ENCODE measurements around the gene PANX3. TPM values are rescaled to one million over a fixed set of nuclear protein-coding genes. Genes with fewer than 3 reads are reported as not detected.

PANX3 gene
- total and polyA plus RNA-seq, 9 of the 15 experiments (the other 6 are each of a cell fraction or from before 2014, with no cell fraction given), result 0.09 to 0.69 (median 0.39) TPM

DNA sequence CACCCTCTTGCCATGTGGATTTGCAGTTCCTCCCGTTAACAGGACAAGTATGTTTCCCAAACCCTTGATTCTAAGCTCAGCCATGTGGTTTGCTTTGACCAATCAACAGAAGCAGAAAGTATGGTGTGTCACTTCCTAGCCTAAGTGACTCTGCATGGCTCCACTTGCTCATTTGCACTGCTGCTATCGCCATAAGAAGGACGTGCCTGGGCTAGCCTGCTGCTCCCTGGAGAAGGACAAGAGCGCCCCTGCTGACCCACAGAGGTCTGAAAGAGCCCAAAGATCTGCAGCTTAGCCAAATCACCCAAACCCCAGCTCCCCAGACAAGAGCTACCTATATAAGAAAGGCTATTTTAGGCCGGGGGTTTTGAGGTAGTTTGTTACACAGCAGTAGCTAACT, 29.4 kb downstream of the PANX3 start:
- Histone ChIP-seq H3K27me3 (ENCODE audit: control insufficient read depth in 2 of 2, insufficient read depth in 2 of 2, low read length in 2 of 2) (no peaks in the 10 kb centered on the region), H3K9me3 (replicated peaks; ENCODE audit: control insufficient read depth, insufficient read depth, low read depth, low read length) (peaks cover 8% of the 10 kb centered on the region; the same call in 1 of the 2 replicates), H3K27ac (ENCODE audit: extremely low read depth, low read depth, low read length) (no peak overlapping the region), H3K4me2 (ENCODE audit: insufficient read depth, low read length) (no peak overlapping the region), H3K9ac (ENCODE audit: insufficient read depth in 1 of 2, low read depth in 2 of 2, low read length in 2 of 2) (no peak overlapping the region), H3K4me1 (replicated peaks in 1 of 2; ENCODE audit: control insufficient read depth in 2 of 2, insufficient read depth in 2 of 2, low read length in 2 of 2) (peaks cover 0 to 36% of the 10 kb centered on the region in 2 experiments; a peak in 4 of 5 replicates), H2AFZ (ENCODE audit: low read depth, low read length) (no peak overlapping the region), H3K4me3 (no peak overlapping the region), H3K9me1 (ENCODE audit: control insufficient read depth, insufficient read depth, low read length) (no peaks in the 10 kb centered on the region), H3K79me2 (ENCODE audit: control insufficient read depth, insufficient read depth, low read length) (no peaks in the 10 kb centered on the region), H3K36me3 (ENCODE audit: control insufficient read depth, insufficient read depth, low read length) (peaks cover 22% of the 10 kb centered on the region), H4K20me1 (replicated peaks; ENCODE audit: control insufficient read depth, insufficient read depth, low read length) (no peaks in the 10 kb centered on the region)
- BruUV-seq (replicated peaks), result no TSS peak
- ATAC-seq (no peak), FAIRE-seq (no peak), DNase-seq (ENCODE audit: extremely low read depth in 1 of 4, low spot score in 3 of 4) (peak in 1 of 4 experiments; percentile 16)
- WGBS (ENCODE audit: insufficient coverage, low coverage, missing lambda C conversion rate), result 85% methylated on average over 5 of the region's 5 CpGs
- in situ Hi-C loops (cut with MboI) (no loop called here), intact Hi-C loops (cut with micrococcal nuclease) (loop anchor here (5.0 kb wide), 1 partner anchor 223 kb away; no protein-coding TSS in a partner anchor)
- POLR2A ChIA-PET, result interaction anchor here (0.5 to 2.3 kb wide), 5 partner anchors 8 to 999 kb away, joined by 3 to 11 read pairs (median 4); no protein-coding TSS in a partner anchor
- CTCF ChIA-PET (ENCODE audit: low intra/inter-chr PET ratio), result no interaction called here
- peak; percentile 22 for TF ChIP-seq RBM25 (IDR thresholded peaks at IDR 0.05; ENCODE audit: low read depth, low read length, severe bottlenecking)
- TF ChIP-seq, protein P1, sequence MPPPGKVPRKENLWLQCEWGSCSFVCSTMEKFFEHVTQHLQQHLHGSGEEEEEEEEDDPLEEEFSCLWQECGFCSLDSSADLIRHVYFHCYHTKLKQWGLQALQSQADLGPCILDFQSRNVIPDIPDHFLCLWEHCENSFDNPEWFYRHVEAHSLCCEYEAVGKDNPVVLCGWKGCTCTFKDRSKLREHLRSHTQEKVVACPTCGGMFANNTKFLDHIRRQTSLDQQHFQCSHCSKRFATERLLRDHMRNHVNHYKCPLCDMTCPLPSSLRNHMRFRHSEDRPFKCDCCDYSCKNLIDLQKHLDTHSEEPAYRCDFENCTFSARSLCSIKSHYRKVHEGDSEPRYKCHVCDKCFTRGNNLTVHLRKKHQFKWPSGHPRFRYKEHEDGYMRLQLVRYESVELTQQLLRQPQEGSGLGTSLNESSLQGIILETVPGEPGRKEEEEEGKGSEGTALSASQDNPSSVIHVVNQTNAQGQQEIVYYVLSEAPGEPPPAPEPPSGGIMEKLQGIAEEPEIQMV (tag; conservative IDR thresholded peaks at IDR 0.05; ENCODE audit: low read depth), result no peak
- 0 out of 3 replicates have a peak, but pooled peaks of 1 of the 2 experiments have one; percentile 22 for TF ChIP-seq CBX3 (IDR thresholded peaks at IDR 0.05; ENCODE audit: borderline replicate concordance in 1 of 2, low read length in 2 of 2)

Data from K562 (cell line).